HUES48 (cell line): ENCODE results near the gene RAI14.
"Not testable (repeated sequence)": the region's sequence is repeated elsewhere in the genome, so short reads cannot be mapped to it uniquely, and the experiment has no call there.

Source experiments
- H3K27ac ChIP-seq: one replicate; pipeline ENCODE4 v1.7.0; 2013; ENCODE audit warnings: low read depth, low read length, inconsistent platforms
- H3K27me3 ChIP-seq: 2 replicates; pipeline ENCODE4 v1.6.1; 2013; ENCODE audit warnings: mild to moderate bottlenecking, low read length; ENCODE audit not compliant: control insufficient read depth, insufficient read depth
- H3K36me3 ChIP-seq: 2 replicates; pipeline ENCODE4 v1.6.1; 2013; ENCODE audit warnings: low read length; ENCODE audit not compliant: control insufficient read depth, insufficient read depth
- H3K4me1 ChIP-seq: 2 replicates; pipeline ENCODE4 v1.6.1; 2013; ENCODE audit warnings: mild to moderate bottlenecking, low read length; ENCODE audit not compliant: control insufficient read depth, insufficient read depth
- H3K4me3 ChIP-seq: 2 replicates; pipeline ENCODE4 v1.5.1; 2013; ENCODE audit warnings: mild to moderate bottlenecking, low read depth, low read length
- H3K9ac ChIP-seq: 2 replicates; pipeline ENCODE4 v1.6.1; 2013; ENCODE audit warnings: mild to moderate bottlenecking, low read depth, low read length, moderate library complexity
- H3K9me3 ChIP-seq: 2 replicates; pipeline ENCODE4 v1.6.1; 2013; ENCODE audit warnings: low read length; ENCODE audit not compliant: control insufficient read depth, insufficient read depth

The RAI14 gene

DNA sequence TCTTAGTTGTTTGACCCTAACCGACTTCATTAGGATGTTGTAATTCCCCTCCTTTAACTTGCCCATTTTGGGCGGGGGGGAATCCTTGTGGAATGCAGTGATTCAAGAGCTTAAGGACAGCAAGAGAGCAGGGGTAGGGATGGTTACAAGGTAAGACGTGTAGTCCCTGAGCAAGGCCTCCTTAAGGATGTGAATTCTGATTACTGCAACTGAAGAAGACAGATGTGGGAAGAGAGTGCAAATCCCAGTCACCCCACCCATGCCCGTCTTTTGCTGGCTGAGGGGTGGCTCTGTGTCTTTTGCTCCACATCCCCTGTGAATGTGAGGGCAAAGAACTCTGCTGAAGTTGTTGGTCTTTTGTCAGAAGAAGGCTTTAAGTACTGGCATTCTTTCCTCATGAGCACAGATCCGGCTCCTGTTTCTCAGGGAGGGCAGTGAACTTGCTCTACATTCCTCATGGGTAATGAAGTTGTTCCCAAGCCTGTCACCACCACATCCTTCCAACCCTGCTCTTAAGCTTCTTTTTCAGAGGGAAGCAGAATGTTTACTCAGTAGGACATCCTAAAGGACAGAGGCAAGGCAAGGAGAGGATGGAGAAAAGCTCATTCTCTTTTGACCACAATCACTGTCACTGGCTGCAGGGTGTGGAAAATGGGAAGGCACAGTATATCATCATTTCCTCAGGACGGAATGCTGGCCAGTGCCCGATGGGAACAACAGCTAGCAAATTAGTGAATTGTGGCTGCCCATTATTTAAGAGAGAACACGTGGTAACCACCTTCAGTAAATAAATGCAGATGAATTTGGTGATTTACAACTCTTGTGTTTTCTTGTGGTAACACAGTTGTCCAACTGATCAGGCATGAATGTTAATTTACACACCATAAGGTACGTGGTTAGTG is 61.5 kb downstream of the RAI14 start:
- H3K27ac ChIP-seq = peak overlapping the region; percentile 84
- H3K36me3 ChIP-seq = peaks cover 6% of the 10 kb centered on the region; the same call in 1 of the 2 replicates
- no peaks in the 10 kb centered on the region for H3K27me3 ChIP-seq
- no peaks in the 10 kb centered on the region for H3K9me3 ChIP-seq
- peak overlapping the region; percentile 34 for H3K4me3 ChIP-seq
- H3K9ac ChIP-seq = no peak overlapping the region; the same call in 1 of the 2 replicates
- peaks cover 34% of the 10 kb centered on the region for H3K4me1 ChIP-seq

DNA sequence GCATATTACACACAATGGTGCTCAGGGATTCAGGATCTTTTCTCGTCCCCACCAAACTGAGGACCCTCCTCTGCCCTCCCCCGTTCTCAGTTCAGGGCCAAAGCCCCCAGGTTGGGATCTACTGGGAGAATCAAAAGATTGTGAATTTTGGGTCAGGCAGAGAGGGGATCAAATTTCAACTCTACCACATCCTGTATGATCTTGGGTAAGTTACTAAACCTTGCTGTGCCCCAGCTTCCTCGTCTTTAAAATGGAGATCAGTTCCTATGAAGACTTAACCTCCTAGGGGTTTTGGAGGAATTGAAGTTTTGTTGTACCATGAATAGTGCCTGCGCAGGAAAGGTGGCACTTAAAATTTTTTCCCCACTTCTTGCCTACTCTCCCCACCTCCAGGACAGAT is 62.4 kb downstream of the RAI14 start:
- no peaks in the 10 kb centered on the region for H3K9me3 ChIP-seq
- H3K4me1 ChIP-seq = peaks cover 34% of the 10 kb centered on the region
- peak overlapping the region; percentile 34; the same call in 1 of the 2 replicates for H3K4me3 ChIP-seq
- no peak overlapping the region for H3K9ac ChIP-seq
- peak overlapping the region; percentile 84 for H3K27ac ChIP-seq
- H3K36me3 ChIP-seq = peaks cover 6% of the 10 kb centered on the region; the same call in 1 of the 2 replicates
- no peaks in the 10 kb centered on the region for H3K27me3 ChIP-seq

DNA sequence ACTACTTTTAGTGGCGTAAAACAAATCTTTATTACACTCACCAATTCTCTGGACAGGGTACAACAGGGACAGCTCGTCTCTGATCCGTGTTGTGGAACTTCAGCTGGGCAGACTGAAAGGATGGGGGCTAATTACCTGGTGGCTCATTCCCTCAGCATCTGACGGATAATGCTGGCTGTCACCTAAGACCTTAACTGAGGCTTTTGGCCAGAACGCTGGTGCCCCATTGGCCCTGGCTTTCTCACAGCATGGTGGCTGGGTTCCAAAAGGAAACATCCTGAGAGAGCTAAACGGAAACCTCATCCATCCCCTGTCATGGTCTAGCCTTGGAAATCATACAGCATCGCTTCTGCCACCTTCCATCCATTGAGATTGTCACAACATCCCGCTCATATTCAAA is 62.9 kb downstream of the RAI14 start:
- H3K27ac ChIP-seq = peak overlapping the region; percentile 84
- no peaks in the 10 kb centered on the region for H3K27me3 ChIP-seq
- peaks cover 6% of the 10 kb centered on the region; the same call in 1 of the 2 replicates for H3K36me3 ChIP-seq
- H3K4me1 ChIP-seq = peaks cover 34% of the 10 kb centered on the region
- H3K9ac ChIP-seq = no peak overlapping the region
- no peak overlapping the region for H3K4me3 ChIP-seq
- no peaks in the 10 kb centered on the region for H3K9me3 ChIP-seq

DNA sequence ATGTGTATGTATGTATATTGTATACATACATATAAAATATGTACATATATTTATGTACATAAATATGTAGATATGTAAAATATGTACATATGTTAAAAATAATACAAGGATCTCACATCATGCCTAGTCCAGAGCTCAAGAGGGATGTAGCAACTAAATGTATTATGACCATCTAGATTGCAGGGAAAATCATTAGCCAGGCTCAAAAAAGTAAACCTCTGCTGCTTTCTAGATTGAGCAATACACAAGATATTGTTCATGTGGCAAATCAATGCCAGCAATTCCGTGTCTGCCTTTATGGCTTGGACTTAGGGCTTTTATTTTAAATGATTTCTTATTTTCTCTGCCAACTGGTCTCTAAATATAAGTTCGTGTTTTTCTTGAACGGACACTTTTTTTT is 65.2 kb downstream of the RAI14 start:
- Histone ChIP-seq H3K9me3 (peaks cover 8% of the 10 kb centered on the region), H3K4me1 (peaks cover 34% of the 10 kb centered on the region), H3K27me3 (no peaks in the 10 kb centered on the region), H3K4me3 (no peak overlapping the region), H3K27ac (no peak overlapping the region), H3K9ac (no peak overlapping the region), H3K36me3 (peaks cover 9% of the 10 kb centered on the region; the same call in 1 of the 2 replicates)

DNA sequence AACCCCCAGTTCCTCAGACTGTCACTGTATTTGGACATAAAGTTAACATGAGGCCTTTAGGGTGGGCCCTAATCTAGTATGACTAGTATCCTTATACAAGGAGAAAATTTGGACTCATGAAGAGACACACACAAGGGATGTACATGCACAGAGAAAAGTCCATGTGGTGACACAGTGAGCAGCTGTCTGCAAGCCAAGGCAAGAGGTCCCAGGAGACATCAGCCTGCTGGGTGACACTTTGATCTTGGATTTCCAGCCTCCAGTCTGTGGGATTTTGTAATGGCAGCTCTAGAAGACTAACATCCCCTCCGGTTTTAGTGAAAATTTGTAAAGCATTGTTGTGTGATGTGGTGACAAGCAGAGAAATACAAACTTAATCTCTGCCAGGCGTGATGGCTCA is 66.1 kb downstream of the RAI14 start:
- Histone ChIP-seq H3K9ac (no peak overlapping the region), H3K27ac (no peak overlapping the region), H3K4me1 (peaks cover 27% of the 10 kb centered on the region), H3K9me3 (peaks cover 15% of the 10 kb centered on the region), H3K4me3 (no peak overlapping the region), H3K36me3 (peaks cover 10% of the 10 kb centered on the region; the same call in 1 of the 2 replicates), H3K27me3 (no peaks in the 10 kb centered on the region)

DNA sequence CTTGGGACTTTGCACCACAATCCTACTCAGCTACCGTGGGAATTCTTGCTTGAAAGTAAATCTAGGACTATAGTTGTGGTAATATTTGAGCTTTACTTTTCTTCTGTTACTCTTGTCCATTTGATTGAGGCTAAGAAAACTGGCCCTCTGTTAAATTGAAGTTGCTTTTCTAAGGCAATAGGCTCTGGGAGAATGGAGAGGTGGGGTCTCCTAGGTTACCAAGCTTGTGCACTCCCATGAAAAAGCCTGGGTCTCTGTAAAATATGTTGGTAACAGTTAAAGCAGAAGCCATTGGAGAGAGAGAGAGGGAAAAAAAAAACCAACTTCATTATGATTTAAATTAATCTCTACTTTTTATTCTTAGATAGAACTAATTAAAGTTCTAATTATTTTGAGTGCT is 68.6 kb downstream of the RAI14 start:
- no peak overlapping the region for H3K27ac ChIP-seq
- H3K36me3 ChIP-seq = peaks cover 18% of the 10 kb centered on the region; the same call in 1 of the 2 replicates
- H3K27me3 ChIP-seq = no peaks in the 10 kb centered on the region
- 0 out of 2 replicates have a peak, but pooled peaks cover 4% of the 10 kb centered on the region for H3K4me1 ChIP-seq
- peaks cover 22% of the 10 kb centered on the region for H3K9me3 ChIP-seq
- H3K4me3 ChIP-seq = no peak overlapping the region
- H3K9ac ChIP-seq = no peak overlapping the region

DNA sequence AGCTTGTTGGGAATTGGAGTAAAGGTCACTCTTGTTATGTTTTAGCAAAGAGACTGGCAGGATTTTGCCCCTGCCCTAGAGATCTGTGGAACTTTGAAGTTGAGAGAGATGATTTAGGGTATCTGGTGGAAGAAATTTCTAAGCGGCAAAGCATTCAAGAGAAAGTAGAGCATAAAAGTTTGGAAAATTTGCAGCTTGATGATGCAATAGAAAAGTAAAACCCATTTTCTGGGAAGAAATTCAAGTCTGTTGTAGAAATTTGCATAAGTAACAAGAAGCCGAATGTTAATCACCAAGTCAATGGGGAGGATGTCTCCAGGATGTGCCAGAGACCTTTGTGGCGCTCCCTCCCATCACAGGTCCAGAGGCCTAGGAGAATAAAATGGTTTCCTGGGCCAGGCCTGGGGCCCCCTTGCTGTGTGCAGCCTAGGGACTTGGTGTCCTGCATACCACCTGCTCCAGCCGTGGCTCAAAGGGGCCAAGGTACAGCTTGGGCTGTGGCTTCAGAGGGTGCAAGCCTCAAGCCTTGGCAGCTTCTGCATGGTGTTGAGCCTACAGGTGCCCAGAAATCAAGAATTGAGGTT is 71.1 kb downstream of the RAI14 start:
- Histone ChIP-seq H3K9me3 (peaks cover 22% of the 10 kb centered on the region), H3K36me3 (peaks cover 18% of the 10 kb centered on the region; the same call in 1 of the 2 replicates)
- H3K27ac ChIP-seq, H3K27me3 ChIP-seq, H3K9ac ChIP-seq, H3K4me1 ChIP-seq, H3K4me3 ChIP-seq: not testable (repeated sequence)

DNA sequence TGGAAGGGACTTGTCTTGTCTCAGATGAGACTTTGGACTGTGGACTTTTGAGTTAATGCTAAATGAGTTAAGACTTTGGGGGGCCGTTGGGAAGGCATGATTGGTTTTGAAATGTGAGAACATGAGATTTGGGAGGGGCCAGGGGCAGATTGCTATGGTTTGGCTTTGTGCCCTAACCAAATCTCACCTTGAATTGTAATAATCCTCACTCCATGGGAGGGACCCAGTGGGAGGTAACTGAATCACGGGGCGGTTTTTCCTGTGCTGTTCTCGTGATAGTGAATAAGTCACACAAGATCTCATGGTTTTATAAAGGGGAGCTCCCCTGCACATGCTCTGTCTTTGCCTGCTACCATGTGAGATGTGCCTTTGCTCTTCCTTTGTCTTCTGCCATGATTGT is 72.1 kb downstream of the RAI14 start:
- H3K27ac ChIP-seq = no peak overlapping the region
- H3K9me3 ChIP-seq = peaks cover 22% of the 10 kb centered on the region
- H3K4me3 ChIP-seq = no peak overlapping the region
- H3K9ac ChIP-seq = no peak overlapping the region
- peaks cover 23% of the 10 kb centered on the region for H3K36me3 ChIP-seq
- no peaks in the 10 kb centered on the region for H3K27me3 ChIP-seq
- H3K4me1 ChIP-seq = peaks cover 8% of the 10 kb centered on the region

DNA sequence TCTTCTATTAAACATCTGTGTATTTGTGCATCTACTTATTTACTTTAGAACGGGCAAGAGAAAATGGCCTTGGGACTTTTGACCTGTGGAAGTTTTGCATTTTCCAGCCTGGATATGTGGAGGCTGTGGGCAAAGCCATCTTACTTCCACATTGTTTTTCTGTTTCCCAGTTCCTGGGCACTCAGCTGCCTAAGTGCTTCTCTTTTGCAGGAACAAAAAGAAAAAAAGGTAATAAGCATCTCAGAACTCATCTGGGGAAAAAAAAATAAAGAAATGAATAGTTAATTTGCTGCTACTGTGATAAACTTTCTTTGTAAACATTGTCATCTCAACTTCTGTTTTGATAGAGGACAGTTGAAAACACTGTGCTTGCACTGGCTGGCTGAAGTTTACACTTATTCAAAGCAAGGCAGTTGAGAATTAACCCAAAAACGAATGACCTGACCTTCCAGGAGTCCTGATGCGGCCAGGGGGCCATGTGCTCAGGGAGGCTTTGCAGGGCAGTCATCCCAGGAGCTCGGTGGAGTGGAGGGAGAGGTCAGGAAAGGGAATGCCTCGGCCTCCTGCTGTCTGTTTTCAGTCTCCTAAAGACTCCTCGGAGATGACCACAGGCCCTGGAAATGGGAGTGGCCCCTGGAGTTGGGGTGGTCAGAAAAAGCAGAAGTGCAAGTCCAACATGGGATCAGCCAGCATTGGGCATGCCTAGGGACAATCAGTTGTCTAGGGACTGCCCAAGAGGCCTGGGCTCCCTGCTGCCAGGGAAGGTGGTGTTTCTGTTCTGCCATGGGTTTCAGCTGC is 75.5 kb downstream of the RAI14 start:
- Histone ChIP-seq H3K9ac (no peak overlapping the region), H3K9me3 (peaks cover 11% of the 10 kb centered on the region), H3K27me3 (no peaks in the 10 kb centered on the region), H3K4me3 (no peak overlapping the region), H3K4me1 (peaks cover 26% of the 10 kb centered on the region), H3K36me3 (peaks cover 21% of the 10 kb centered on the region), H3K27ac (no peak overlapping the region)

DNA sequence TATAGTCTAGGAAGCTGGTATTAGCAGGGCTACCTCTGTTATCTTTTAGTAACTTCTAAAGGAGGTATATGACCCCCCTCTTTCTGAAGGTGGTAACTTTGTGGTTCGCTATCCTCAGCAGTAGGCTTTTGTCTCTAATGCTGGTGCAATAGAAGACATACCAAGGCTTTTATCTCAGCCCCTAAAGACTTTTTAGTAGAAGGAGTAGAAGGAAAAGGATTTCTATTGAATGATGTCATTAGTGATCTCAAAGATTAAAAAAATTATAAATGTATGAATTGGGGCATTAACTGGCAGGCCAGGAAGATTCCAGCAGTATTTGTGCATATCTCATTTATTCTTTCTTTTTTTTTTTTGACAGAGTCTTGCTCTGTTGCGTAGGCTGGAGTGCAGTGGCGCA is 78.2 kb downstream of the RAI14 start:
- no peak overlapping the region for H3K27ac ChIP-seq
- no peak overlapping the region for H3K9ac ChIP-seq
- no peaks in the 10 kb centered on the region for H3K9me3 ChIP-seq
- H3K4me1 ChIP-seq = peaks cover 31% of the 10 kb centered on the region
- no peak overlapping the region for H3K4me3 ChIP-seq
- no peaks in the 10 kb centered on the region for H3K27me3 ChIP-seq
- peaks cover 10% of the 10 kb centered on the region for H3K36me3 ChIP-seq
